ENCODE results near the gene FBXL4.

The FBXL4 gene

GRCh38 chr6:98970469-98970868 is 22.7 kb upstream of the FBXL4 start:
- no peak for DNase-seq (ENCODE audit: extremely low read depth, low read depth)
- TF ChIP-seq, protein P1, sequence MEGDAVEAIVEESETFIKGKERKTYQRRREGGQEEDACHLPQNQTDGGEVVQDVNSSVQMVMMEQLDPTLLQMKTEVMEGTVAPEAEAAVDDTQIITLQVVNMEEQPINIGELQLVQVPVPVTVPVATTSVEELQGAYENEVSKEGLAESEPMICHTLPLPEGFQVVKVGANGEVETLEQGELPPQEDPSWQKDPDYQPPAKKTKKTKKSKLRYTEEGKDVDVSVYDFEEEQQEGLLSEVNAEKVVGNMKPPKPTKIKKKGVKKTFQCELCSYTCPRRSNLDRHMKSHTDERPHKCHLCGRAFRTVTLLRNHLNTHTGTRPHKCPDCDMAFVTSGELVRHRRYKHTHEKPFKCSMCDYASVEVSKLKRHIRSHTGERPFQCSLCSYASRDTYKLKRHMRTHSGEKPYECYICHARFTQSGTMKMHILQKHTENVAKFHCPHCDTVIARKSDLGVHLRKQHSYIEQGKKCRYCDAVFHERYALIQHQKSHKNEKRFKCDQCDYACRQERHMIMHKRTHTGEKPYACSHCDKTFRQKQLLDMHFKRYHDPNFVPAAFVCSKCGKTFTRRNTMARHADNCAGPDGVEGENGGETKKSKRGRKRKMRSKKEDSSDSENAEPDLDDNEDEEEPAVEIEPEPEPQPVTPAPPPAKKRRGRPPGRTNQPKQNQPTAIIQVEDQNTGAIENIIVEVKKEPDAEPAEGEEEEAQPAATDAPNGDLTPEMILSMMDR (IDR thresholded peaks at IDR 0.05; ENCODE audit: low read depth, low read length) = no peak

DNA sequence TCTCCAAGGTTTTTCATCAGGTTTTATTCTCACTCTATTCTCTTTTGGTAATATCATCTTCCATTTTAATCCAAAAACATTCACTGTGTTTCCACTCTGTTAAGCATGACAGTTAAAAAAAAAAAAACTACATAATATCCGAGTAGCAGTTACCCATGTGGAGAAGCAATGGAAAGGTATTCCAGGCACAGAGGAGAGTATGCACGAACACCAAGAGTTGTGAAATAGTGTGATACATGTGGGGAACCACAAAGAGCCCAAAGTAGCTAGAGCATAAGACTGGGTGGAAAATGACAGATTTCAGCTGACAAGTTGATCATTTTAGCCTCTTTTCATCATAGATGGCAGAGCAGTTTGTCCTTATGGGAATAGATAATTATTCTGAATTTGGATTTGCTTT is 19.9 kb upstream of the FBXL4 start:
- DNase-seq (ENCODE audit: extremely low read depth, low read depth) = no peak
- TF ChIP-seq, protein P1 (IDR thresholded peaks at IDR 0.05; ENCODE audit: low read depth, low read length) = no peak

- TF ChIP-seq, protein P1 (IDR thresholded peaks at IDR 0.05; ENCODE audit: low read depth, low read length) = no peak
- no peak for DNase-seq (ENCODE audit: extremely low read depth, low read depth)
Observed at GRCh38 chr6:98959631-98960030, 11.9 kb upstream of the FBXL4 start.

- TF ChIP-seq, protein P1 (IDR thresholded peaks at IDR 0.05; ENCODE audit: low read depth, low read length) = no peak
- DNase-seq (ENCODE audit: extremely low read depth, low read depth) = no peak
Observed at GRCh38 chr6:98958776-98959175, 11.0 kb upstream of the FBXL4 start.

- TF ChIP-seq, protein P1 (IDR thresholded peaks at IDR 0.05; ENCODE audit: low read depth, low read length) = no peak
- DNase-seq (ENCODE audit: extremely low read depth, low read depth) = peak; percentile 34
Observed at GRCh38 chr6:98957450-98957849, 9.7 kb upstream of the FBXL4 start.

GRCh38 chr6:98949589-98949988 is 1.8 kb upstream of the FBXL4 start:
- DNase-seq (ENCODE audit: extremely low read depth, low read depth) = no peak
- TF ChIP-seq, protein P1 (IDR thresholded peaks at IDR 0.05; ENCODE audit: low read depth, low read length) = no peak

DNA sequence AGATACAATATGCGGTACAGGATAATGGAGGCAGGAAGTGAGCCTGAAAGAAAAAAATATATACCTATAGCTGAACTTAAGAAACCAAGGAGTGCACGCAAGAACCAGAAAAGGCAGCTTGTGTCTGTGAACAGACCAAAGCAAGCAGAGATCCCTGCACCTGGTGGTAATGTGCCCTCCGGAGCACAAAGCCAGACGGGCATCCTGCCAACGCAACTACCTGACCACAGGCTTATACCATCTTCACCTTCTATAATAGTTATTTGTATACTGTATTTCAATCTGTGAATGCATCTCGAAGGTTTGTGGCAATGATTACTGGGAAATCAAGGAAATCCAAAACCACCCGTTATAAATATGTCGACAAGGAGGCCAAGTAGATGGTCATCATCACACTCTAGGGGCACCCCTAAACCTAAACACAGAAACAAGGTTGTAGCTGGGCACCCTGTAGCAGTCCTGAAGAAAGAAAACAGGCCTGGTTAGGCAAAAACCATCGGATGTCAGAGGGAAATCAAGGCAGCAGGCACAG is 801 bp downstream of the FBXL4 start:
- no peak for DNase-seq (ENCODE audit: extremely low read depth, low read depth)
- TF ChIP-seq, protein P1 (IDR thresholded peaks at IDR 0.05; ENCODE audit: low read depth, low read length) = no peak

All from AG09319 (cell line).